Measurements from ENCODE around the gene UBASH3A. TPM values are rescaled to one million over a fixed set of nuclear protein-coding genes. Genes with fewer than 3 reads are reported as not detected.
A peak's percentile ranks its signal among the peaks of the same experiment; 100 is the strongest.

The UBASH3A gene
- total and polyA plus RNA-seq, 8 donors, result 0.18 to 4.6 (median 0.31) TPM; not detected in 1

- no peaks in the 10 kb centered on the region for H3K9me3 ChIP-seq
- 75 to 86% (median 80%) methylated on average over 18 of the region's 18 CpGs for WGBS, 5 donors
- intact Hi-C loops (cut with DNase I; ENCODE audit: low total_unique reads), result no loop called here
- peak overlapping the region in 3 of 5 donors; percentile 20 to 48 (median 46) for H3K27ac ChIP-seq
- no peak for TF ChIP-seq EP300 (IDR thresholded peaks at IDR 0.05)
- no peak for TF ChIP-seq POLR2A (IDR thresholded peaks at IDR 0.05)
- TF ChIP-seq POLR2AphosphoS5 (IDR thresholded peaks at IDR 0.05), result no peak
- TF ChIP-seq CTCF (IDR thresholded peaks at IDR 0.05), result no peak
- no peak overlapping the region for H3K4me3 ChIP-seq
- peak in 1 of 2 donors; percentile 52 for DNase-seq
- H3K36me3 ChIP-seq, result peaks cover 0 to 4% (median 0%) of the 10 kb centered on the region in 4 donors
- H3K27me3 ChIP-seq, result peaks cover 0 to 51% (median 0%) of the 10 kb centered on the region in 3 donors
- H3K4me1 ChIP-seq, result peaks cover 12 to 27% (median 17%) of the 10 kb centered on the region in 4 donors
These were observed 32.6 kb upstream of the UBASH3A start for GRCh38 chr21:42370894-42371654.

- 78 to 87% (median 83%) methylated on average over 21 to 25 of the region's 25 CpGs for WGBS, 5 donors
- H3K4me1 ChIP-seq, result peaks cover 13 to 28% (median 19%) of the 10 kb centered on the region in 4 donors
- no peak for TF ChIP-seq POLR2A (IDR thresholded peaks at IDR 0.05)
- TF ChIP-seq EP300 (IDR thresholded peaks at IDR 0.05), result no peak
- no peak for TF ChIP-seq CTCF (IDR thresholded peaks at IDR 0.05)
- no peak for TF ChIP-seq POLR2AphosphoS5 (IDR thresholded peaks at IDR 0.05)
- H3K27me3 ChIP-seq, result peaks cover 0 to 65% (median 0%) of the 10 kb centered on the region in 3 donors
- no peak for DNase-seq
- H3K27ac ChIP-seq, result no peak overlapping the region
- H3K9me3 ChIP-seq, result no peaks in the 10 kb centered on the region
- intact Hi-C loops (cut with DNase I; ENCODE audit: low total_unique reads), result no loop called here
- H3K4me3 ChIP-seq, result no peak overlapping the region
- H3K36me3 ChIP-seq, result peaks cover 0 to 4% (median 0%) of the 10 kb centered on the region in 4 donors
These were observed 30.4 kb upstream of the UBASH3A start for GRCh38 chr21:42373196-42373907.

GRCh38 chr21:42373908-42374455, 29.7 kb upstream of the UBASH3A start:
- no peaks in the 10 kb centered on the region for H3K9me3 ChIP-seq
- H3K4me3 ChIP-seq, result no peak overlapping the region
- WGBS, 5 donors, result 80 to 93% (median 88%) methylated on average over 11 to 16 of the region's 16 CpGs
- intact Hi-C loops (cut with DNase I; ENCODE audit: low total_unique reads), result no loop called here
- H3K27me3 ChIP-seq, result peaks cover 0 to 65% (median 0%) of the 10 kb centered on the region in 3 donors
- TF ChIP-seq EP300 (IDR thresholded peaks at IDR 0.05), result no peak
- no peak for TF ChIP-seq CTCF (IDR thresholded peaks at IDR 0.05)
- TF ChIP-seq POLR2A (IDR thresholded peaks at IDR 0.05), result no peak
- TF ChIP-seq POLR2AphosphoS5 (IDR thresholded peaks at IDR 0.05), result no peak
- H3K4me1 ChIP-seq, result peaks cover 13 to 28% (median 19%) of the 10 kb centered on the region in 4 donors
- H3K36me3 ChIP-seq, result peaks cover 0 to 4% (median 0%) of the 10 kb centered on the region in 4 donors
- no peak for DNase-seq
- H3K27ac ChIP-seq, result peak overlapping the region in 1 of 5 donors; percentile 14

- peaks cover 0 to 65% (median 0%) of the 10 kb centered on the region in 3 donors for H3K27me3 ChIP-seq
- no peaks in the 10 kb centered on the region for H3K9me3 ChIP-seq
- no peak overlapping the region for H3K4me3 ChIP-seq
- intact Hi-C loops (cut with DNase I; ENCODE audit: low total_unique reads), result no loop called here
- H3K27ac ChIP-seq, result peak overlapping the region in 1 of 5 donors; percentile 82
- H3K36me3 ChIP-seq, result peaks cover 0 to 4% (median 0%) of the 10 kb centered on the region in 4 donors
- WGBS, 5 donors, result 73 to 88% (median 83%) methylated on average over 7 of the region's 7 CpGs
- no peak for DNase-seq
- TF ChIP-seq EP300 (IDR thresholded peaks at IDR 0.05) (no peak), CTCF (IDR thresholded peaks at IDR 0.05) (no peak), POLR2AphosphoS5 (IDR thresholded peaks at IDR 0.05) (no peak), POLR2A (IDR thresholded peaks at IDR 0.05) (no peak)
- peaks cover 13 to 28% (median 19%) of the 10 kb centered on the region in 4 donors for H3K4me1 ChIP-seq
These were observed 29.2 kb upstream of the UBASH3A start for GRCh38 chr21:42374457-42374856.
